HG03469 (cell line): ENCODE results near the gene MPIG6B.

Experiments
- ATAC-seq: cut with Tn5 transposase; IDR thresholded peaks from one replicate; pipeline ENCODE4 v1.9.1; 2021; ENCODE audit warnings: mild to moderate bottlenecking, moderate library complexity, moderate number of reproducible peaks; ENCODE audit not compliant: unreplicated experiment

Gene MPIG6B

DNA sequence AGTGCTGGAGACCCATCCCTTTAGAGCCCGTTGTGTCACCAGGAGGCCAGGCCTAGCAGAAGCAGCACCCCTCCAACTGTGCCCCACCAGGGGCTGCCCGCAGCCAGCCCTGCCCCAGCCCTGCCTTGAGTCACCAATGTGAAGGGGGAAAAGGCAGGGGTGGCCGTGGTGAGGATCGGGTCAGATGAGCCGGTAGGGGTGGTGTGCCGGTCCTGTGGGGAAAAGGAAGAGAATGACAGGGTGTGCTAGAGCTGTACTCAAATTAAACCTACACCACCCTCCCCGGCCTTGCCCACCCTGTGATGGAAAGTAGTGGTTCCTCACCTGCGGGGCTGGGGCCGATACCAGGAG, 42.4 kb downstream of the MPIG6B start:
- no peak for ATAC-seq

DNA sequence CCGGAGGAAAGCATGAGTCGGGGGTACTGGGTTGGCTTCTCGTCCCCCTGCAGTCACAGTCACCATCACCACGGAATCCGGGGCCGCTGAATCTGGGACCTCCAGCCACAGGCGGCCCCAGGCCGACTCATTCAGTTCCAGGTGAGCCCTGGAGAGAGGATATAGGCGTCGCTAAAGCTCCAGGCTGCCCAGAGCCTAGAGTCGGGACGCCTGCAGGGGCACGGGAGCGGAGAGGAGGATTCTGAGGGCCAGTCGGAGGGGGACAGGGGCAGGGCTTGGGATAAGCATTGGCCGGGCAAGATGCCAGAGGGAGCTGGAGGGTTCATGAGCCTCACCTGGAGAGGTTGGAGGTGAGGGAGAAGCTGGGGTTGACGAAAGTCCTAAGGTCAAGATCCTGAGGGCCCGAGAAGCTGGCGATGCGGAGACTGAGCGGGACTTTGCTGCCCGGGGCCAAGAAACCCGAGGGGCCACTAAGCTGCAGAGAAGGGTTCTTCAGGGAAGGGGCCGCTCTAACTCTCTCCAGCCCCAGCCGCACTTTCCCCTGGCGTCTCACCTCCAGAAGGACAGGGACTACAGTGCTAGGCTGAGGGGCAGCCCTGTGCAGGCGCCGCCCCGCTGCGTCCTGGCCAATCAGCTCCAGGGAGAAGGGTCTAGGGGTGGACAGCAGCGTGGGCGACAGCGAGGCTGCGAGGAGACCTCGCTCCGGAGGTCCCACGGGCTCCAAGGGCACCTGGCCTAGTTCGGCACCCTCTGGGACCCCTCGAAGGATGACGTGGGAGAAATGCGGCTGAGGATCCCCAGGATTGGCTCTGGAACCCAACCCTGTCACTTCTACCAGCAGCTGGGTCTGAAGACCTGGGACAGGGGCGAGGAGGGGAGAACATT, 43.0 kb downstream of the MPIG6B start:
- no peak for ATAC-seq

DNA sequence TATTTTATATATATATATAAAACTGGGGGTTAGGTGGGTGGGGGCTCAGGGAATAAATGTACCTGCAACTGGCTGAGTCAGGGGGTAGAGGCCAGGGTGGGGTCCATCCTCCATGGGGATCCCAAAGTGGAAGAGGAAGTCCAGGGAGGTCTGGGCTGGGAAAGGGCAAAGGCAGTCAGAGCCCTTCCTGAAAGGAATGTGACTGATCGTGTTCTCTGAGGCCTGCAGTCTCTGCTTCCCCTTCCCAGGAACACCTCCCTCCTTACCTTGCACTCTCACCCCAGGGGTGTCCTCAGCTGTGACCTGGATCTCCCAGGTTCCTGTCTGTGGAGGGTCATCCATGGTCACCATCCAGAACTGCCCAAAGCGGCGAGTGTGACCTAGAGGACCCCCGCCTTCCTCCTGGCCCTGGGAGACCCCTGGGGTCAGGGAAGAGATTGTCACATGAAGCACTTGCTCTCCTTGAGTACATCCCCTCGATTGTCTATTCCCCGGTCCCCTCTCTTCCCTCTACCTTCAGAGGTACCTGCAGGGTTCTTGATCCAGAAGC, 44.0 kb downstream of the MPIG6B start:
- ATAC-seq: no peak

DNA sequence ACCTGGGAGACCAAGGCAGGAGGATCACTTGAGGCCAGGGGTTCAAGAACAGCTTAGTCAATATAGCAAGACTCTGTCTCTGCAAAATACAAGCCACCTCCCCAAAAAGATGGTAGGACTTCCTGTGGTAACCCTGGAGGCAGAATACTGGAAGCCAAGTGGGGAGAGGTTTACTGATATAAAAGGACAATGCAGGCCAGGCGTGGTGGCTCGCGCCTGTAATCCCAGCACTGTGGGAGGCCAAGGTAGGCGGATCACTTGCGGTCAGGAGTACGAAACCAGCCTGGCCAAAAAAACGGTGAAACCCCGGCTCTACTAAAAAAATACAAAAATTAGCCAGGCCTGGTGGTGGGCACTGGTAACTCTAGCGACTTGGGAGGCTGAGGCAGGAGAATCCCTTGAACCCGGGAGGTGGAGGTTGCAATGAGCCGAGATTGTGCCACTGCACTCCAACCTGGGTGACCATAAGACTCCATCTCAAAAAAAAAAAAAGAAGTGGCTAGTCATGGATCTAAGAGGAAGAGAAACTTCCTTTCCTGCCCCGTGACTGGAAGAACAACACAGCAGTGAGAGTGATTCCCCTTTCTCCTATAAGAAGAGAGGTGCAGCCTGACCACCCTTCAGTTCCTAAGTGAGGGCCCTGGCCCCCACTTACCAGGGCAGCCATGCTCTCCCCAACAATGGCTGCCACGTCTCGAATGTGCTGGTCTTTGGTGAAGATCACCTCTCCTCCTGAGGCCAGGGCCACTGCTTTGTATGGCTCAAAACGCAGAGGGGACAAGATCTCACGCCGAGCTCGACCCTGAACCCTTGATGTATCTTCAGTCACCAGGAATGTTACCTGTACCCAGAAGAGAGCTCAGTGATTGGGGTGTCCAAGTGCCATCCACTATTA, 45.4 kb downstream of the MPIG6B start:
- no peak for ATAC-seq

DNA sequence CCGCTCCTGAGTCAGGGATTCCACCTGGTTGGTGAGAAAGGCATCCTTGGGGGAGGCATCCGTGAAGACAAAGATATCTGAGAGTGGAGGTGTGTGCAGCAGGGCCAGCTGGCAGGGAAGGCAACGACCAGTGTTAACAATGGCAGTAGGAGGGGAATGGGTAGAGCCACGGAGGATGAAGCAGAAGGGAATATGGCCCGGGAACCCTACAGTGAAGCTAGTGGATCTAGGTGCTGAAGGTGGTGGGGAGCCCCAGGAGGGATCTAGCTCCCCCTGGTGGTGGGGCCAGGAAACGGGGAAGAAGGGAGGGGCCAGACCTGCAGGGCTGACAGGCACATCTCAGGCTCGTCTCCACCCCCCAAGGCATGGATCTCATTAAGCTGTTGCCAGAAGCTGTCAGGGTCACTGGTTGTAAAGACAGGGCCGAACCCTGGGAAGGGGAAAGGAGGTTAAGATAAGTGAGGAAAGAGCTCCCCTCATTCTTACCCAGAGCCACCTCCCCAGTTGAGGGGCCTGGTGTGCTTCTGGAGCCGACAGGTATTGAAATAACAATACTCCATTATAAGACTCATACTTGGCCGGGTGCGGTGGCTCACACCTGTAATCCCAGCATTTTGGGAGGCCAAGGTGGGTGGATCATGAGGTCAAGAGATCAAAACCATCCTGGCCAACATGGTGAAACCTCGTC, 46.7 kb downstream of the MPIG6B start:
- no peak for ATAC-seq

DNA sequence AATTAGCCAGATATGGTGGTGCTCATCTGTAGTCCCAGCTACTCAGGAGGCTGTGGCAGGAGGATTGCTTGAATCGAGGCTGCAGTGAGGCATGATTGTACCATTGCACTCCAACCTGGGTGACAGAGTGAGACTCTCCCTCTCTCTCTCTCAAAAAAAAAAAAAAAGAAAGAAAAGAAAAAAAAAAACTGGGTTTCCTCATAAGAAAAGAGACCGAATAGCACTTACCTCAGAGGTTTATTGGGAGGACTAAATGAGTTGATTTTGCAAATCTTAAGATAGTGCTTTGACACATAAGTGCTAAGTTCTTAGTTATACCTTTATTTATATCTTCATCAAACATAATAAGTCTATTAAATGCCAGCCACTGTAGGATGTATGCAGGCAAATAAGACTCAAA, 47.7 kb downstream of the MPIG6B start:
- ATAC-seq: no peak

DNA sequence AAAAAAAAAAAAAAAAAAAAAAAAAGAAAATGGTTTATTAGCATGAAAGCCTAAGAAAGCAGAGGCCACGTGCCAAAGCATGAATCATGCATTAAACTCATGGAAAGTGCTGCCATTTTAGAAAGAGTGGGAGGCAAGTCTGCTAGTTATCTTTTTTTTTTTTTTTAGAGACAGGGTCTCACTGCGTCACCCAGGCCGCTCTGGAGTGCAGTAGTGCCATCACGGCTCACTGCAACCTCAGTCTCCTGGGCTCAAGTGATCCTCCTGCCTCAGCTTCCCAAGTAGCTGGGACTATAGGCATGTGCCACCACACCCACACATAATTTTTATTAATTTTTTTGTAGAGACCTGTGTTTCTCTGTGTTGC, 48.8 kb downstream of the MPIG6B start:
- ATAC-seq: no peak

DNA sequence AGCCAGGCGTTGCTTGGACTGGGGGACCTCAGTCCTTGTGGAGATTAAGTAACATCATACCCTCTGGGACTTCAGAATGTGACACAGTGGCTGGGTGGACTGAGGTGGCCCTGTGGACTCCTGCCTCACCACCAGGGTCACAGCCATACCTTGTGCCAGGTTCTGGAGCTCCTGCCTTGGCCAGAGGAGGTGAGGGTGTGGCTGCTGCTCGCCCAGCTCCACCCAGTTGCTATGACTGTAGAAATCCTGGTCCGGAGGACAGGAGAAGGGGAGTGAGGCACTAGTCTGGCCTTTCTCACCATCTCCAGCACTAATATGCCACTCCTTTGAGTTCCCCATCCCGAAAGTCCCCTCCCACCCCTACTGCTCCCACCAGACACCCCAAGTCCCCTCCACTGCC, 52.0 kb downstream of the MPIG6B start:
- ATAC-seq: no peak

DNA sequence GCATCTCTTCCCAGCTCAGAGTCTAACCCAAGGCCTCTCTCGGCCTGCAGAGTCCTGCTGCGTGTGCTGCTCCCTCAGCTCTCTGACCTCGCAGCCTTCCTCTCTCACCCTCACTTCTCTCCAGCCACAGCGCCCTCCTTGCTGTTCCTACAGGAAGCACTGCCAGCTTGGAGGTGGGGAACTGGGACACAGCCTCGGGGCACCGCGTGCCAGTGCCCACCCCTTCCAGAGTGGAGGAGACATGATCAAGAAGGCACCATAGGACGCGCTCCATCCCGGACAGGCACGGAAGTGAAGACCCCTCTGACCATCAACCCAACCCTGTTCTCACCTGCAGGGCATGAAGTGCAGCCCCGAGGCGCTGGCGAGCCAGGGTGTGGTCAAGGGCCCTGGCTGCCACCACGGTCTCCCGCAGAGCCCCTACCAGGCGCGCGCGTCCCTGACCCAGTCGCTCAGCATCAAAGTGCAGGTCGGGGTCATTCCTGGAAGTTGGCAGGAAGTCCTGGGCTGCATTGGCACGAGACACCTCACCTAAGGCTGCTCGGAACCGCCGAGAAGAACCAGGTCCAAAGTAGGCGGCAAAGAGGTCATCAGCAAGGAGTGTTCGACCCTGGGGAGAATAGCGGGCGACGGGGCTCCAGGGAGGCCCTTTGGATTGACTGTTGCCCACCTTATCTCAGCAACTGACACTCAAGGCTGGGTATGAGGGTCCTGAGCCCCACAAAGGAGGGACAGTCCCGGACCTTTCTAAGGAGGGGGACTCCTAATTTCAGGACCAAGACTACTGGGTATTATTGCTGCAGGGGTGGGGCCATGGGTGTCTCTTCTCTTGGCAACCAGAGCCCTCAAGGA, 52.7 kb downstream of the MPIG6B start:
- ATAC-seq: no peak
